DMS79 (cell line): ENCODE results near the gene ASXL1.

Source experiments
- DNase-seq: peaks from one replicate; lab custom pipeline; 2025; lab: John Stamatoyannopoulos, UW

ASXL1 gene

DNA sequence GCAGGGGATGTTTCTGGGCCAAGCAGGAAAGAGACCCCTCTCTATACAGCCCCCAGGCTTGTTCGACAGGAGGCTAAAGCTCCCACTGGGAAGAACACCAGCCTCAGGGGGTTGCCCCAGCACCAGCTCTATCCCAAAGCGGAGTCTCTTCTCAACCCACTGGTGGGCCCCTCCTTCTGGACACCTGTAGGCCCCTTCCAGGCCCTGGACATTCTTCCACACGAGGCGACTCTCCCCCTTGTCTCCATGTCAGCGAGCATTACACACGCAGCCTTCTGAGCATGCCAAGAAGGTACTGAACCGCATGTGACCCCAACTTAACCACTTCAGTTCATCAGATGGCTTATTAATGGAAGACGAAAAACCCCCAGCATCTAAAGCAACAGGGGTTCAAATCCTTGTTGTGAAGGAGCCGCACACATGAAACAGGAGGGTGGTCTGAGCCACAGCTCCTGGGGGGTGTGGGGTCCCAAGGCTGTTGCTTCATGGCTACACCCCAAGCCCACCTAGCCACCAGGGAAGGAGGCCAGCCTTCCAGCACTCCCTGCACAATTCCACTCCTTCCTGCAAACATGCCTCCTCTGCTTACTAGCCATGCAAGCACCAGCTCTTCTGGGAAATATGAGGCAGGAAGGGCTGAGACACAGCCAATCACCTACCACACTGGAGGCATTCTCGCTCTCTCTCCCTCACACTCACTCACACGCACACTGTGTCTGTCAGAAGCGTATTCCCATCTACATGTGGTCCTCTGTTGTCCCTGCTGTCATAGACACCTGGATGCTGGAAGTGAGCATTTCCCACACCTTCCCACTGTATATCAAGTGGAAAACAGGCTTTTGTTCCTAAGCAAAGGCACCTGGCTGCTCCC, 122.5 kb downstream of the ASXL1 start:
- no peak for DNase-seq

GRCh38 chr20:32481311-32482142, 123.4 kb downstream of the ASXL1 start:
- no peak for DNase-seq

GRCh38 chr20:32482143-32482441, 124.0 kb downstream of the ASXL1 start:
- DNase-seq: no peak

DNA sequence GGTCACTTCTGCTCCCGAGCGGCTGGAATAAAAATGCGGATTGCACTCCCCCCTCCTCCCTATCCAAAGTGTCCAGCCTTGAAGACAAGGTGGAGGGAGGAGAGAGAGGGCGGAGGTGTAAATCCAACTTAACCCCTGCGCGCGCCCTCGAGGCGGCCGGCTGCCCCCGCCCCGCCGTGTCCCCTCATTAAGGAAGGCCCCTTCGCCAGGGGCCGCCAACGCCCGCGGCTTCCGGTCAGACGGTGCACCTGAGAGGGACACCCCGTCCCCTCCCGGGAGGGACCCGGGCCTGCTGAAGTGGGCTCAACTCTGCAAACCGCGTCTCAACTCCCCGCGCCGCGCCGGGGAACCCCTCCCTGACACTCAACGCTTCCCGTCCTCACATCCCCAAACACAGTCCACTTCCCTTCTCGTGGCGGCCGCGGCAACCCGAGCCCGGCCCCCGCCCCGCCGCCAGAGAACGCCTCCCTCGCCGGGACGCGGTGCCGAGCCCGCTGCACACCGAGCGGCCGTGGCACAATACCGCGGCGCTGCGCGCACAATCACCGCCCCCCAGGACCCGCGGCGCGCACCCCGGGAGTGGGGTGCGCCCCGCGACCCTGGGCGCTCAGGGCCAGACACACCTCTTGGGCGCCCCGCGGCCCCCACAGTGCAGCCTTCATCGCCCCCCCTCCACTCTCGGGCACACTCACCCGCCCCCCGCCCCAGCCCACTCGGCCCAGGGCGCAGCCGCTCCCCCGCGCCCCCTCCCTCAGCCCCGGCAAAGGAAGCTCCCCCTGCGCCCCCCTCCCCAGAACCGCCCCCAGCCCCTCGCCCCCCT, 124.5 kb downstream of the ASXL1 start:
- peak; percentile 10 for DNase-seq

DNA sequence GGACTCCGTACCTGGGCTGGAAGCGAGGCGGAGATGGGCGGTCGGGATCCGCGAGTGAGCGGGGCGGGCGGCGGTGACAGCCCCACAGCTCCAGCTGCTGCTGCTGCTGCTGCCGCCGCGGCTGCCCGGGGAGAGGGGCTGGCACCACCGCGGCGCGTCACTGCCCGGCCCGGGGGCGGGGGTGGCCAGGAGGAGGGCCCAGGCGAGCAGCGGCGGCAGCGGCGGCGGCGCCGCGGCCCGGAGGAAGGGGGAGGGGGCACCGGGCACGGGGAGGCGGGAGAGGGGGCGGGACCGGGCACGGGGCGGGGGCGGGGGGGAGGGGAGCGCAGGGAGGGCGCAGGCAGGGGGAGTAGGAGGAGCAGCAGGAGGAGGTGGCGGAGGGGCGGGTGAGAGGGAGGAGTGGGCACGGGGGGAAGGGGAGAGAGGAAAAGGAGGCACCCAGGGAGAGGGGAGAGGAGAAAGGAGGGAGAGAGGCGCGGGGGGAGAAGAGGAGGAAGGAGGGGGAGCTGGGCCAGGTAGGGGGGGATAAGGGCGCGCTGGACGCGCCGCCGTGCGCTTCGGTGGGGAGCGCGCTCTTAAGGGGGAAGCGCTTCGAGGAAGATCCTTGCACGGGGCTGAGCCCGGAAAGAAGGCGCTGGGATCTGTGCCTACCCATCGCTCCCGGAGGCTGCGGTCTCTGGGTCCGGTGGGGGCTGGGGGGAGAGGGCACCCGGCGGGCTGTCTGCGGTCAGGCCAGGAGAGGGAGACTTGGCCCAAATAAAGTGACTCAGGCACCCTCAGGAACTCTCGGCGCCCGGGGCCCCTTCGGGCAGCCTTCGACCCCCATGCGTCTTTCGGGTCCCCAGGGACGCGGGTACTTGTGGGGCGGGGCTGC, 125.5 kb downstream of the ASXL1 start:
- peak; percentile 76 for DNase-seq

DNA sequence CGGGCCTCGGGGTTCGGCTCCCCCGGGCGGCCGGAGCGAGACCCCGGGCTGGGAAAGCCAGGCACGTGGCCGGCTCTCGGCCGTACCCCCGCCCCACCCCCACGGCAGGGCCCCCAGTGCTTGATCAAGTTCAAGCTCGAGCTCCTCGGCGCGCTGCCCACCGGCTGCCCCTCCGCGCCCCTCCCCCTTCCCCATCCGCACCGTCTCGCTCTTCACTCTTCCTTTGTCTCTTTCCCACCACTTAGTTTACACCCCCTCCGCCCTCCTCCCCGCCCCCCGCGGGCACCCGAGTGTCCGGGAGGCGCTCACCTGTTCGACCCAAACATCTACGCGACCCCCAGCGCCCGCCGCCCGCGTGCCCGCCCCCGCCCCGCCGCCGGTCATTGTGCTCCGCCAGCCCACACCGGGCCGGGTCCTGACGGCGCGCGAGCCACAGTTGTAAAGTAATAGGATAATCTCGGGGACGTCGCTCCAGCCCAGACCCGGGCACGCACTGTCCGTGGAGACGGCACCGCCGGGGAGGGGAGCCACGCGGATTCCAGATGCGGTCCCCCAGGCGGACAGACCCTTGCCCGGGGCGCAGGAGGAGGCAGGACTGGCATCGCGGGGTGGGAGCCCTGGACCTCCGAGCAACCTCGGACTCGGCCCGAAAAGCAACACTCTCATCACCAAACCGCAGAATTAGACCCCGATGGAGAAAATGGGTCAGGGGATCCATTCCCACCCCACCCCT, 126.3 kb downstream of the ASXL1 start:
- DNase-seq: no peak

GRCh38 chr20:32484958-32485769, 127.0 kb downstream of the ASXL1 start:
- DNase-seq: peak; percentile 48

DNA sequence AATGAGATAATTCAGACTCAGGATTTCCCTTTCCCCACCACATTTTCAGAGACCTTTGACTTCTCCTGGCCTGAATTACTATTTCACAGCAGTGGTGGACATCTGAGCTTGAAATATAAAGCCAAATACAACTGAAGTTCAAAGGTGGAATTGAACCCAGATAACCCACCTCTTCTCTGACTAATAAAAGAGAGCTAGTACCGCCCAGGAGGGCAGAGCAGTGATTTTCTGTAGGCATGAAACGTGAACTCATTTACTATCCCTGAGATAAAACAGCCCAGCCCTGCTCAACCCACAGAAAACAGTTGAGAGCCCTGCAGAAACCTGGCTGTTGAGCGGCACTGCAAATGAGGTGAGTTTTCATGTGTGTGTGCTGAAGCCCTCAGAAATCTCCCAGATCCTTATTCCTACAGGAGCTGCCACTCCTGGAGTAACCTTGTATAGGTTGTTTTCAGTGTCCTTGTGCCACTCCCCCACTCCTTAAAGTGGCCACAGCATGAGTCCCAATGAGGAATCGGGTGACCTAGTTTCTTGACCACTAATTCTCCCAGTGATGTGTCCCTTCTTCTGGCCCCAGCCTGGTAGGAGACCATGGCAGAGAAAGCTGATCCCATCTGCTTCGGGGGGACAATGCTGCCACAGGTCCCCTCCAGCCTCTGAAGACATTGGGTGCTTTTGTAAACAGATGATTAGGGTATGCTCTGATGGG, 127.8 kb downstream of the ASXL1 start:
- DNase-seq: no peak

DNA sequence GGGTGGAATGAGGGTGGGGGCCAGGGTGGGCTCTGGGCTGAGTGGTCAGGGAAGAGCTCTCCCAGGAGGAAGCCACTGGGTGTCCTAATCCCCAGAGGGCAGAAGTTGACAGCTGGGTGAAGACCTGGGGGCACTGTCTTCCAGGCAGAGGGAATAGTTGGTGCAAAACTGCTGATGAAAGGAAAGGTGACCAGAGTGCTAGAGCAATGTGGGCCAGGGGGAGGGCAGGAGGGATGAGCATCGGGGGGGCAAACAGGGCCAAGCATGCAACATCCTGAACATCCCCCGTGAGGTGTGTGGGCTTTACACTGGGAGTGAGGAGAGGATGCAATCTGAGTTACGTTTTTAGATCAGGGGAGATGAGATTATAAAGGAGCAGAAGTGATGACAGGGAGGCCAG, 129.2 kb downstream of the ASXL1 start:
- no peak for DNase-seq

DNA sequence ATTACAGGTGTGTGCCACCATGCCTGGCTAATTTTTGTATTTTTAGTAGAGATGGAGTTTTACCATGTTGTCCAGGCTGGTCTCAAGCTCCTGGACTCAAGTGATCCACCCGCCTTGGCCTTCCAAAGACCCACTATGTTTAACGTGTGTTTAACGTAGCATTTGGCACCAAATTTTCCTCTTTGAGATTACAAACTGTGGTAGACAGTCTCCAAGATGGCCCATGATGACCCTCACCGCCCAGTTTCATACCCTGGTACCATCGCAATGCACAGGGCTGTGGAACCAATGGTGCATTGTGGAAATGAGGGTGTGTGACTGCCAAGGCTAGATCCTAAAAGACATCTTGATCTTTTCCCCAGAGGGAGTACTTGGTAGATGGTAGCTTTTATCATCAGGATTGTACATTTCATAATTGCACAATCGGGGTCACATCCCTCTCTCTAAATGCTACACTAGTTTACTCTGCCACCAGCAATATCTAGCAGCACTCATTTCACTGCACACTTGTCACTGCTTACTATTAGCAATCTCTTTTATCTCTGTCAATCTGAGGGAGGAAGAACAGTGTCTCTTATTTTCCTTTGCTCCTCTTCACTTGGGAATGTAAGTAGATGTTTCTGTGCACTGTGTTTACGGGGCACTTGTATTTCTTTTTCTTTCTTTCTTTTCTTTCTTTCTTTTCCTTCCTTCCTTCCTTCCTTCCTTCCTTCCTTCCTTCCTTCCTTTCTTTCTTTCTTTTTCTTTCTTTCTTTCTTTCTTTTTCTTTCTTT, 130.1 kb downstream of the ASXL1 start:
- DNase-seq: no peak
